ENCODE results near the gene FAF1. TPM values are rescaled to one million over a fixed set of nuclear protein-coding genes. Genes with fewer than 3 reads are reported as not detected.
A peak's percentile ranks its signal among the peaks of the same experiment; 100 is the strongest.

Gene FAF1
- total RNA-seq, 1 donor from 2014 or later: 54.3 TPM

GRCh38 chr1:50474859-50475809 lies 484.9 kb downstream of the FAF1 start:
- Mint-ChIP-seq H3K27me3 (ENCODE audit: unreplicated experiment) (no peaks in the 10 kb centered on the region), H3K36me3 (ENCODE audit: low read depth, unreplicated experiment) (no peaks in the 10 kb centered on the region), H3K4me3 (ENCODE audit: unreplicated experiment) (no peak overlapping the region), H3K27ac (ENCODE audit: unreplicated experiment) (no peak overlapping the region), H3K4me1 (ENCODE audit: unreplicated experiment) (no peaks in the 10 kb centered on the region), H3K9me3 (ENCODE audit: unreplicated experiment) (no peaks in the 10 kb centered on the region)
- DNase-seq (ENCODE audit: low spot score): peak; percentile 40
- no peak for TF ChIP-seq CTCF (IDR thresholded peaks at IDR 0.05; ENCODE audit: unreplicated experiment)

GRCh38 chr1:50473513-50473912 lies 486.6 kb downstream of the FAF1 start:
- Mint-ChIP-seq H3K27ac (ENCODE audit: unreplicated experiment) (no peak overlapping the region), H3K27me3 (ENCODE audit: unreplicated experiment) (no peaks in the 10 kb centered on the region), H3K9me3 (ENCODE audit: unreplicated experiment) (no peaks in the 10 kb centered on the region), H3K4me3 (ENCODE audit: unreplicated experiment) (no peak overlapping the region), H3K36me3 (ENCODE audit: low read depth, unreplicated experiment) (no peaks in the 10 kb centered on the region), H3K4me1 (ENCODE audit: unreplicated experiment) (no peaks in the 10 kb centered on the region)
- DNase-seq (ENCODE audit: low spot score): no peak
- no peak for TF ChIP-seq CTCF (IDR thresholded peaks at IDR 0.05; ENCODE audit: unreplicated experiment)

- Mint-ChIP-seq H3K4me3 (ENCODE audit: unreplicated experiment) (no peak overlapping the region), H3K27ac (ENCODE audit: unreplicated experiment) (no peak overlapping the region), H3K9me3 (ENCODE audit: unreplicated experiment) (no peaks in the 10 kb centered on the region), H3K27me3 (ENCODE audit: unreplicated experiment) (no peaks in the 10 kb centered on the region), H3K4me1 (ENCODE audit: unreplicated experiment) (no peaks in the 10 kb centered on the region), H3K36me3 (ENCODE audit: low read depth, unreplicated experiment) (no peaks in the 10 kb centered on the region)
- DNase-seq (ENCODE audit: low spot score): no peak
- no peak for TF ChIP-seq CTCF (IDR thresholded peaks at IDR 0.05; ENCODE audit: unreplicated experiment)
Observed at GRCh38 chr1:50471967-50472366, 488.1 kb downstream of the FAF1 start.

GRCh38 chr1:50462964-50463363 lies 497.1 kb downstream of the FAF1 start:
- Mint-ChIP-seq H3K4me3 (ENCODE audit: unreplicated experiment) (no peak overlapping the region), H3K4me1 (ENCODE audit: unreplicated experiment) (no peaks in the 10 kb centered on the region), H3K27me3 (ENCODE audit: unreplicated experiment) (no peaks in the 10 kb centered on the region), H3K27ac (ENCODE audit: unreplicated experiment) (no peak overlapping the region), H3K9me3 (ENCODE audit: unreplicated experiment) (no peaks in the 10 kb centered on the region), H3K36me3 (ENCODE audit: low read depth, unreplicated experiment) (no peaks in the 10 kb centered on the region)
- no peak for DNase-seq (ENCODE audit: low spot score)
- TF ChIP-seq CTCF (IDR thresholded peaks at IDR 0.05; ENCODE audit: unreplicated experiment): no peak

GRCh38 chr1:50458507-50458906 lies 501.6 kb downstream of the FAF1 start:
- no peak overlapping the region for H3K4me3 Mint-ChIP-seq (ENCODE audit: unreplicated experiment)
- no peaks in the 10 kb centered on the region for H3K36me3 Mint-ChIP-seq (ENCODE audit: low read depth, unreplicated experiment)
- no peaks in the 10 kb centered on the region for H3K4me1 Mint-ChIP-seq (ENCODE audit: unreplicated experiment)
- H3K9me3 Mint-ChIP-seq (ENCODE audit: unreplicated experiment): no peaks in the 10 kb centered on the region
- DNase-seq (ENCODE audit: low spot score): no peak
- H3K27me3 Mint-ChIP-seq (ENCODE audit: unreplicated experiment): no peaks in the 10 kb centered on the region
- TF ChIP-seq CTCF (IDR thresholded peaks at IDR 0.05; ENCODE audit: unreplicated experiment): no peak
- H3K27ac Mint-ChIP-seq (ENCODE audit: unreplicated experiment): no peak overlapping the region

Data from endothelial cell (in vitro differentiated cells).